ENCODE measurements around the gene CT55.
"Not testable (repeated sequence)": the region's sequence is repeated elsewhere in the genome, so short reads cannot be mapped to it uniquely, and the experiment has no call there.

DNA sequence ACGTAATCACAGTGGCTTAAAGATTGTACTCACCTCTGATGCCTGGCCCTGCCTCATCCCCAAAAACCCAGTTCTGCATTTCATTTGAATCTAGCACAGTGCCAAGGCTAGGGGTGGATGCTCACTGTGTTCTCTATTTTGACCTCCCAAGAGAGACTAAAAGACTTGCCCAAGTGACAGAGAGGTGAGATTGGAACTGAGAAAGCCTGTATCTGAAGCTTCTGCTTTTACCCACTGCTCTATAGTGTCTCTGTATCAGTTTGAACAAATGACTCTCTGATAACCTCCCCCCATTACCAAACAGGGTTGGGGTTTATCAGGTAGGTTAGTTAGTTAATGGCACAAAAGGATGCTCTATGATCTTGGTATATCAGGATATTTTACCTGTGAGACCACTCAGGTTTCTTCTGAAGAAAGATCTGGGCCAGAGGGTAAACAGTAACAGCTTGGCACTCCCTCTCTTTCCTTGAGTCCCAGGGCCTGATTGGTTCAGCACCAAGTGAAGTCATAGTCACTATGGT, 51.1 kb downstream of the CT55 start, which contains the start of gene ETDB:
- TF ChIP-seq, protein P1, sequence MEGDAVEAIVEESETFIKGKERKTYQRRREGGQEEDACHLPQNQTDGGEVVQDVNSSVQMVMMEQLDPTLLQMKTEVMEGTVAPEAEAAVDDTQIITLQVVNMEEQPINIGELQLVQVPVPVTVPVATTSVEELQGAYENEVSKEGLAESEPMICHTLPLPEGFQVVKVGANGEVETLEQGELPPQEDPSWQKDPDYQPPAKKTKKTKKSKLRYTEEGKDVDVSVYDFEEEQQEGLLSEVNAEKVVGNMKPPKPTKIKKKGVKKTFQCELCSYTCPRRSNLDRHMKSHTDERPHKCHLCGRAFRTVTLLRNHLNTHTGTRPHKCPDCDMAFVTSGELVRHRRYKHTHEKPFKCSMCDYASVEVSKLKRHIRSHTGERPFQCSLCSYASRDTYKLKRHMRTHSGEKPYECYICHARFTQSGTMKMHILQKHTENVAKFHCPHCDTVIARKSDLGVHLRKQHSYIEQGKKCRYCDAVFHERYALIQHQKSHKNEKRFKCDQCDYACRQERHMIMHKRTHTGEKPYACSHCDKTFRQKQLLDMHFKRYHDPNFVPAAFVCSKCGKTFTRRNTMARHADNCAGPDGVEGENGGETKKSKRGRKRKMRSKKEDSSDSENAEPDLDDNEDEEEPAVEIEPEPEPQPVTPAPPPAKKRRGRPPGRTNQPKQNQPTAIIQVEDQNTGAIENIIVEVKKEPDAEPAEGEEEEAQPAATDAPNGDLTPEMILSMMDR (IDR thresholded peaks at IDR 0.05), result not testable (repeated sequence)
- TF ChIP-seq EZH2, EZH2phosphoT487 (IDR thresholded peaks at IDR 0.05): not testable (repeated sequence)

Data from neural progenitor cell (in vitro differentiated cells).